Measurements from ENCODE around the gene DDX18.

- TF ChIP-seq CTCF (IDR thresholded peaks at IDR 0.05 in 8 of 11, conservative IDR thresholded peaks at IDR 0.05 in 3 of 11) (no peak), POLR2AphosphoS5 (IDR thresholded peaks at IDR 0.05) (no peak), POLR2A (IDR thresholded peaks at IDR 0.05) (no peak)
These were observed 40.1 kb downstream of the DDX18 start for GRCh38 chr2:117854610-117855009.
